GM23338 (cell line): ENCODE results near the gene KRTAP13-1. TPM values are rescaled to one million over a fixed set of nuclear protein-coding genes. Genes with fewer than 3 reads are reported as not detected.

Source experiments
- ATAC-seq: fragments of 200-7000 bp; cut with Tn5 transposase; 3 replicates; pipeline ENCODE4 v1.9.1; 2020
- DNase-seq: peaks from one replicate; pipeline ENCODE4 v3.0.0-alpha.2; 2015; ENCODE audit warnings: low spot score
- H2AFZ ChIP-seq: fragments of 200-600 bp; sonication (generic); 2 replicates; pipeline ENCODE4 v1.8.0; 2016; ENCODE audit warnings: antibody characterized with exemption, mild to moderate bottlenecking, moderate library complexity
- H3F3A ChIP-seq: fragments of 200-600 bp; sonication (generic); replicated peaks from 2 replicates; pipeline ENCODE4 v1.8.0; 2017; ENCODE audit warnings: antibody characterized with exemption, mixed run types, low read depth
- H3K27ac ChIP-seq: fragments of 200-600 bp; sonication (generic); 2 replicates; pipeline ENCODE4 v1.6.1; 2016; ENCODE audit warnings: low read depth
- H3K27me3 ChIP-seq: fragments of 200-600 bp; sonication (generic); 2 replicates; pipeline ENCODE4 v1.8.0; 2016; ENCODE audit warnings: mild to moderate bottlenecking, mixed run types, moderate library complexity; ENCODE audit not compliant: insufficient read depth
- H3K36me3 ChIP-seq: fragments of 200-600 bp; sonication (generic); 2 replicates; pipeline ENCODE4 v1.8.0; 2016; ENCODE audit warnings: mild to moderate bottlenecking; ENCODE audit not compliant: insufficient read depth
- H3K4me1 ChIP-seq: fragments of 200-600 bp; sonication (generic); 2 replicates; pipeline ENCODE4 v1.8.0; 2016; ENCODE audit warnings: mild to moderate bottlenecking, moderate library complexity; ENCODE audit not compliant: insufficient read depth
- H3K4me2 ChIP-seq: fragments of 200-600 bp; sonication (generic); 2 replicates; pipeline ENCODE4 v1.7.1; 2017; ENCODE audit warnings: mixed run types
- H3K4me3 ChIP-seq: fragments of 200-600 bp; sonication (generic); 2 replicates; pipeline ENCODE4 v1.6.1; 2016; ENCODE audit warnings: mixed run types
- H3K79me2 ChIP-seq: fragments of 200-600 bp; sonication (generic); replicated peaks from 2 replicates; pipeline ENCODE4 v1.8.0; 2017; ENCODE audit warnings: mild to moderate bottlenecking; ENCODE audit not compliant: insufficient read depth
- H3K9me2 ChIP-seq: fragments of 200-600 bp; sonication (generic); 2 replicates; pipeline ENCODE4 v1.8.0; 2017; ENCODE audit not compliant: insufficient read depth
- H4K20me1 ChIP-seq: fragments of 200-600 bp; sonication (generic); replicated peaks from 2 replicates; pipeline ENCODE4 v1.8.0; 2017; ENCODE audit warnings: mild to moderate bottlenecking; ENCODE audit not compliant: insufficient read depth
- H3K27ac Mint-ChIP-seq: 2 replicates; pipeline ENCODE4 v1.8.0; 2020; ENCODE audit warnings: inconsistent platforms, mild to moderate bottlenecking, moderate library complexity, mixed read lengths
- H3K27me3 Mint-ChIP-seq: 3 replicates; pipeline ENCODE4 v1.8.0; 2022; ENCODE audit warnings: low read depth, mild to moderate bottlenecking, moderate library complexity, mixed read lengths, inconsistent platforms; ENCODE audit not compliant: insufficient read depth, poor library complexity
- H3K36me3 Mint-ChIP-seq: 3 replicates; pipeline ENCODE4 v1.8.0; 2021; ENCODE audit warnings: low read depth, mild to moderate bottlenecking, inconsistent platforms, moderate library complexity, mixed read lengths
- H3K4me1 Mint-ChIP-seq: 3 replicates; pipeline ENCODE4 v1.8.0; 2020; ENCODE audit warnings: mild to moderate bottlenecking, inconsistent platforms, mixed read lengths
- H3K4me3 Mint-ChIP-seq: 3 replicates; pipeline ENCODE4 v1.8.0; 2021; ENCODE audit warnings: moderate library complexity, mild to moderate bottlenecking, inconsistent platforms, mixed read lengths
- H3K9me3 Mint-ChIP-seq: 3 replicates; pipeline ENCODE4 v1.8.0; 2020; ENCODE audit warnings: moderate library complexity, mild to moderate bottlenecking, inconsistent platforms, mixed read lengths
- CTCF ChIP-seq, 2 experiments: fragments of 200-600 bp in 1 of 2; sonication (generic) in 1 of 2; conservative IDR thresholded peaks; 2 replicates each; pipeline versions ENCODE4 v1.5.1 to v1.6.1; 2016 to 2017; ENCODE audit warnings: antibody characterized with exemption in 2 of 2, low read depth in 2 of 2, mild to moderate bottlenecking in 2 of 2, moderate library complexity in 1 of 2
- ETS1 ChIP-seq: IDR thresholded peaks from 2 replicates; pipeline ENCODE4 v1.6.1; 2016; ENCODE audit warnings: antibody characterized with exemption
- EZH2phosphoT487 ChIP-seq: fragments of 200-600 bp; sonication (generic); IDR thresholded peaks from one replicate; pipeline ENCODE4 v1.8.1; 2018; ENCODE audit warnings: antibody characterized with exemption; ENCODE audit not compliant: unreplicated experiment
- JUNB ChIP-seq: IDR thresholded peaks from one replicate; pipeline ENCODE4 v1.6.1; 2016; ENCODE audit warnings: antibody characterized with exemption; ENCODE audit not compliant: unreplicated experiment
- NANOG ChIP-seq: IDR thresholded peaks from 2 replicates; pipeline ENCODE4 v1.6.1; 2016; ENCODE audit warnings: antibody characterized with exemption, borderline replicate concordance
- REST ChIP-seq: IDR thresholded peaks from one replicate; pipeline ENCODE4 v1.6.1; 2018; ENCODE audit warnings: antibody characterized with exemption; ENCODE audit not compliant: unreplicated experiment
- STAT1 ChIP-seq: IDR thresholded peaks from one replicate; pipeline ENCODE4 v1.6.1; 2016; ENCODE audit warnings: antibody characterized with exemption; ENCODE audit not compliant: unreplicated experiment
- ZNF114 ChIP-seq: fragments of 250-450 bp; sonication (Bioruptor Pico); IDR thresholded peaks from 2 replicates; pipeline ENCODE4 v1.5.0; 2020; ENCODE audit warnings: mild to moderate bottlenecking, moderate library complexity
- ZNF331 ChIP-seq: fragments of 250-450 bp; sonication (Bioruptor Pico); IDR thresholded peaks from 2 replicates; pipeline ENCODE4 v1.5.0; 2020; ENCODE audit warnings: low read depth, mild to moderate bottlenecking, moderate library complexity
- polyA plus RNA-seq: library from polyadenylated mRNA; unstranded; fragments of >200 nt; fragmentation: Nextera tagmentation; extraction: Ambion mirVana; gene quantifications from 2 replicates; pipeline ENCODE4 v1.2.1, GENCODE V29; 2016
- total RNA-seq: library from RNA; depleted of rRNA; stranded (reverse); fragments of >200 nt; shearing (Covaris generic); gene quantifications from 2 replicates; pipeline ENCODE4 v1.2.3, GENCODE V29; 2014

Gene KRTAP13-1
- total and polyA plus RNA-seq, 2 experiments from 2014 or later, result not detected

GRCh38 chr21:30425826-30426225 lies 30.0 kb downstream of the KRTAP13-1 start, which contains the start of gene KRTAP13-3:
KRTAP13-3 (minus strand) TSS chr21:30425926; CDS start chr21:30425912, 14 bp downstream.
- Histone ChIP-seq H3K4me1 (peaks cover 4% of the 10 kb centered on the region; the same call in 1 of the 2 replicates), H4K20me1 (no peaks in the 10 kb centered on the region), H3K36me3 (no peaks in the 10 kb centered on the region), H3F3A (no peaks in the 10 kb centered on the region), H3K27me3 (no peaks in the 10 kb centered on the region), H3K9me2 (0 out of 2 replicates have a peak, but pooled peaks cover 4% of the 10 kb centered on the region), H3K79me2 (no peaks in the 10 kb centered on the region), H3K4me3 (no peak within 1 kb of the TSS), H3K4me2 (peak within 1 kb of the TSS; percentile 19; the same call in 1 of the 2 replicates), H2AFZ (no peak within 1 kb of the TSS), H3K27ac (peak within 1 kb of the TSS; percentile 65)
- ATAC-seq, result no peak
- Mint-ChIP-seq H3K27me3 (peaks cover 4% of the 10 kb centered on the region), H3K4me3 (no peak within 1 kb of the TSS), H3K4me1 (peaks cover 40% of the 10 kb centered on the region), H3K9me3 (peaks cover 16% of the 10 kb centered on the region), H3K36me3 (peaks cover 10% of the 10 kb centered on the region), H3K27ac (peak within 1 kb of the TSS; percentile 8)
- no peak for DNase-seq
- TF ChIP-seq ZNF331 (CRISPR knock-in tag) (no peak), STAT1 (no peak), NANOG (no peak), ETS1 (no peak), REST (no peak), JUNB (no peak), ZNF114 (CRISPR knock-in tag) (no peak), EZH2phosphoT487 (no peak), CTCF (conservative IDR thresholded peaks at IDR 0.05; ENCODE audit: low read depth in 2 of 2) (no peak)
